ENCODE measurements around the gene ERCC1. TPM values are rescaled to one million over a fixed set of nuclear protein-coding genes. Genes with fewer than 3 reads are reported as not detected.

The ERCC1 gene
- total and polyA plus RNA-seq, 2 of the 13 experiments (the other 11 are each of a cell fraction or from before 2014, with no cell fraction given) = 40.0 to 66.4 TPM

DNA sequence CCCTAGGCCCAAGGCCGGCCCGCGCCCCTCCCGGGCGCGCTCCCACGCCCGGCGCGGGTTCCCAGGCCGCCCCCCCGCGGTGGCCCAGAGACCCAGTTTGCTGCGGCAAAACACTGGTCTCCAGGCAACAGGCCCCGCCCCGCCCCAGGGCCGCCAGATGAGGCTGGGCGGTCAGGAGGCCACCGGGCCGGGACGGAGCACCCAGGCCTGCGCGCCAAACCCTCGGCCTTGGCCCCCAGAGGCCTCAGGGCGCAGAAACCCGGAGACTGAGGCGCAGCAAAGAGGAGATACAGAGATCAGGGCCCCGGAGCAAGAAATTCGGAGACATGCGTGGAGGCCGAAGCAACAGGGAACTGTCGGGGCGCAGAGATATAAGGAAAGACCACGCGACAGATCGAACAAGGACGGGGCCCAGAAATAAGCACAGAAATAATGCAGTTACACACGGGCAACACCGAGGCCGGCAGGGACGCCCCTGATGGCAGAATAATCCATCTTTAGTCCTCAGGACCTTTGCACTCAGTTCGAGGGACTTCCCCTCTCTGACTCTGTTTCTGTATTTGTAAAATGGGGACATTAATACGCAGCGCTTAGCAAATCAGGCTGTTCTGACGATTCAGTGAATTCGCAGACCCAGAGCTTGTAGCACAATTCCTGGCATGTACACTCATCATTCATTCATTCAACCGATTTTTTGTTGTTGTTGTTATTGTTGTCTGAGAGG, 20.8 kb upstream of the ERCC1 start (continued):
- TF ChIP-seq TOE1 (CRISPR knock-in tag; IDR thresholded peaks at IDR 0.05) = no peak
- no peak for TF ChIP-seq ZNF816 (CRISPR knock-in tag; IDR thresholded peaks at IDR 0.05; ENCODE audit: borderline replicate concordance)
- TF ChIP-seq ZNF317 (CRISPR knock-in tag; IDR thresholded peaks at IDR 0.05) = 0 out of 2 replicates have a peak, but pooled peaks have one; percentile 13
- no peak for TF ChIP-seq ZNF746 (CRISPR knock-in tag; IDR thresholded peaks at IDR 0.05)
- no peak for TF ChIP-seq ZNF121 (CRISPR knock-in tag; IDR thresholded peaks at IDR 0.05)
- no peak for TF ChIP-seq SRSF4 (IDR thresholded peaks at IDR 0.05; ENCODE audit: low read depth, low read length, poor library complexity, severe bottlenecking)
- no peak for TF ChIP-seq CAMTA2 (CRISPR knock-in tag; IDR thresholded peaks at IDR 0.05; ENCODE audit: borderline replicate concordance)
- peak; percentile 20; the same call in 1 of the 2 replicates for TF ChIP-seq HCFC1 (IDR thresholded peaks at IDR 0.05; ENCODE audit: low read depth, low read length)
- TF ChIP-seq JARID2 (CRISPR knock-in tag; IDR thresholded peaks at IDR 0.05; ENCODE audit: insufficient replicate concordance) = no peak
- no peak for TF ChIP-seq ZNF484 (CRISPR knock-in tag; IDR thresholded peaks at IDR 0.05; ENCODE audit: borderline replicate concordance, low read depth)
- no peak for TF ChIP-seq CBX1 (IDR thresholded peaks at IDR 0.05; ENCODE audit: low read depth)
- TF ChIP-seq GATAD1 (CRISPR knock-in tag; IDR thresholded peaks at IDR 0.05) = no peak
- TF ChIP-seq, protein P1, sequence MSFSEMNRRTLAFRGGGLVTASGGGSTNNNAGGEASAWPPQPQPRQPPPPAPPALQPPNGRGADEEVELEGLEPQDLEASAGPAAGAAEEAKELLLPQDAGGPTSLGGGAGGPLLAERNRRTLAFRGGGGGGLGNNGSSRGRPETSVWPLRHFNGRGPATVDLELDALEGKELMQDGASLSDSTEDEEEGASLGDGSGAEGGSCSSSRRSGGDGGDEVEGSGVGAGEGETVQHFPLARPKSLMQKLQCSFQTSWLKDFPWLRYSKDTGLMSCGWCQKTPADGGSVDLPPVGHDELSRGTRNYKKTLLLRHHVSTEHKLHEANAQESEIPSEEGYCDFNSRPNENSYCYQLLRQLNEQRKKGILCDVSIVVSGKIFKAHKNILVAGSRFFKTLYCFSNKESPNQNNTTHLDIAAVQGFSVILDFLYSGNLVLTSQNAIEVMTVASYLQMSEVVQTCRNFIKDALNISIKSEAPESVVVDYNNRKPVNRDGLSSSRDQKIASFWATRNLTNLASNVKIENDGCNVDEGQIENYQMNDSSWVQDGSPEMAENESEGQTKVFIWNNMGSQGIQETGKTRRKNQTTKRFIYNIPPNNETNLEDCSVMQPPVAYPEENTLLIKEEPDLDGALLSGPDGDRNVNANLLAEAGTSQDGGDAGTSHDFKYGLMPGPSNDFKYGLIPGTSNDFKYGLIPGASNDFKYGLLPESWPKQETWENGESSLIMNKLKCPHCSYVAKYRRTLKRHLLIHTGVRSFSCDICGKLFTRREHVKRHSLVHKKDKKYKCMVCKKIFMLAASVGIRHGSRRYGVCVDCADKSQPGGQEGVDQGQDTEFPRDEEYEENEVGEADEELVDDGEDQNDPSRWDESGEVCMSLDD (CRISPR knock-in tag; IDR thresholded peaks at IDR 0.05; ENCODE audit: borderline replicate concordance) = no peak
- no peak for TF ChIP-seq PAWR (CRISPR knock-in tag; IDR thresholded peaks at IDR 0.05; ENCODE audit: borderline replicate concordance)
- TF ChIP-seq TBP (CRISPR knock-in tag; IDR thresholded peaks at IDR 0.05) = no peak
- TF ChIP-seq, protein P2, sequence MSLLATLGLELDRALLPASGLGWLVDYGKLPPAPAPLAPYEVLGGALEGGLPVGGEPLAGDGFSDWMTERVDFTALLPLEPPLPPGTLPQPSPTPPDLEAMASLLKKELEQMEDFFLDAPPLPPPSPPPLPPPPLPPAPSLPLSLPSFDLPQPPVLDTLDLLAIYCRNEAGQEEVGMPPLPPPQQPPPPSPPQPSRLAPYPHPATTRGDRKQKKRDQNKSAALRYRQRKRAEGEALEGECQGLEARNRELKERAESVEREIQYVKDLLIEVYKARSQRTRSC (CRISPR knock-in tag; IDR thresholded peaks at IDR 0.05; ENCODE audit: low read depth) = no peak
- no peak for TF ChIP-seq ZFP1 (CRISPR knock-in tag; IDR thresholded peaks at IDR 0.05)
- TF ChIP-seq TEF (CRISPR knock-in tag; IDR thresholded peaks at IDR 0.05) = no peak
- TF ChIP-seq JUND (CRISPR knock-in tag; IDR thresholded peaks at IDR 0.05) = no peak
- TF ChIP-seq ZNF562 (CRISPR knock-in tag; IDR thresholded peaks at IDR 0.05; ENCODE audit: borderline replicate concordance) = no peak
- TF ChIP-seq SIN3B (IDR thresholded peaks at IDR 0.05; ENCODE audit: low read length) = no peak
- TF ChIP-seq ZNF619 (CRISPR knock-in tag; IDR thresholded peaks at IDR 0.05) = no peak
- TF ChIP-seq IKZF4 (CRISPR knock-in tag; IDR thresholded peaks at IDR 0.05; ENCODE audit: borderline replicate concordance, low read depth, not compliant biosample characterization) = no peak
- TF ChIP-seq THAP11 (CRISPR knock-in tag; IDR thresholded peaks at IDR 0.05) = no peak
